Fibroblast of peridontal ligament (primary cell): ENCODE data around the gene NATD1.

Experiments used
- DNase-seq: peaks from one replicate; pipeline ENCODE4 v3.0.0-alpha.2; 2010; ENCODE audit errors: extremely low read depth

The NATD1 gene

GRCh38 chr17:21289902-21290571 lies 36.8 kb upstream of the NATD1 start:
- no peak for DNase-seq

GRCh38 chr17:21289175-21289901 lies 36.1 kb upstream of the NATD1 start:
- DNase-seq: no peak

- no peak for DNase-seq
Observed at GRCh38 chr17:21288571-21289017, 35.4 kb upstream of the NATD1 start.

- DNase-seq: peak; percentile 96
Observed at GRCh38 chr17:21287703-21288449, 34.7 kb upstream of the NATD1 start.

GRCh38 chr17:21286909-21287702 lies 33.9 kb upstream of the NATD1 start:
- DNase-seq: no peak

- peak; percentile 99 for DNase-seq
Observed at GRCh38 chr17:21286066-21286770, 33.0 kb upstream of the NATD1 start.

GRCh38 chr17:21285164-21286065 lies 32.2 kb upstream of the NATD1 start:
- DNase-seq: peak; percentile 39

- DNase-seq: peak; percentile 97
Observed at GRCh38 chr17:21284319-21285163, 31.3 kb upstream of the NATD1 start, which contains the start of gene MAP2K3. MAP2K3 (plus strand) TSS chr17:21284711; CDS start chr17:21284921, 210 bp downstream.

- peak; percentile 59 for DNase-seq
Observed at GRCh38 chr17:21283482-21284318, 30.5 kb upstream of the NATD1 start.

- DNase-seq: no peak
Observed at GRCh38 chr17:21282850-21283249, 29.6 kb upstream of the NATD1 start.

- peak; percentile 98 for DNase-seq
Observed at GRCh38 chr17:21282231-21282630, 29.0 kb upstream of the NATD1 start.

- DNase-seq: peak; percentile 74
Observed at GRCh38 chr17:21280081-21280518, 26.9 kb upstream of the NATD1 start.

GRCh38 chr17:21279582-21279981 lies 26.4 kb upstream of the NATD1 start:
- no peak for DNase-seq

- DNase-seq: no peak
Observed at GRCh38 chr17:21279198-21279535, 26.0 kb upstream of the NATD1 start.

- DNase-seq: no peak
Observed at GRCh38 chr17:21278450-21279197, 25.4 kb upstream of the NATD1 start.

- no peak for DNase-seq
Observed at GRCh38 chr17:21277332-21277731, 24.1 kb upstream of the NATD1 start.

- no peak for DNase-seq
Observed at GRCh38 chr17:21276264-21276588, 23.0 kb upstream of the NATD1 start.
